PC-3 (cell line): ENCODE measurements around the gene PTPN14.

Experiments used
- EZH2 ChIP-seq: fragments of 300-600 bp; sonication (generic); IDR thresholded peaks from one replicate; pipeline ENCODE4 v1.6.1; 2017; ENCODE audit warnings: antibody characterized with exemption, mild to moderate bottlenecking, low read length; ENCODE audit not compliant: unreplicated experiment
- TF ChIP-seq, protein P1 (sequence below): fragments of 300-600 bp; sonication (generic); conservative IDR thresholded peaks from 2 replicates; pipeline ENCODE4 v1.5.1; 2017; ENCODE audit warnings: antibody characterized with exemption, low read depth, mild to moderate bottlenecking, low read length

DNA sequence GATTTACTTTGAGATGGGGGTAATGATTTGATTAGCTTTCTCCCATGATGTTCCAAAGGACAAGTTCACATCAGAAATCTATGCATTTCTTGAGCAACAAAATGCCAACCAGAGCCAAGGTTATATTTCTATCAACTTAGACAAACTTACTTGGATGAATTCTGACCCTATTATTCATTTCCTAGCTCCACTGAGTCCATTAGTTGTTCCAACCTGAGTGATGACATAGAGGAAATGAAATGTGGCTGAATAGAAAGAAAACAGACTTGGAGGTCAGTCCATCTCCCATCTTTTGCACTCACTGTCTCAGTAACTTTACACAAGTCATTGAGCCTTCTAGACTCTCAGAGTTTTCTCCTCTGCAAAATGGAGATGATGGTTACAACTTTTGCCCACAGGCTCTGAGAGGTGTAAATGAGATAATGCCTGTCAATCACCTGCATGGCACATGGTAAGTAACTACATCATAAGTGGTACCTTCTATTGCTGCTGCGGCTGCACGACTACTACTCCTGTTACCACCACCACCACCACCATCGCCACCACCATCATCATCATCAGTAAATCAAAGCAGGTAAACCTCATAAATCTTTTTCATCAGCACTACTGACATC, 98.2 kb downstream of the PTPN14 start:
- TF ChIP-seq, protein P1, sequence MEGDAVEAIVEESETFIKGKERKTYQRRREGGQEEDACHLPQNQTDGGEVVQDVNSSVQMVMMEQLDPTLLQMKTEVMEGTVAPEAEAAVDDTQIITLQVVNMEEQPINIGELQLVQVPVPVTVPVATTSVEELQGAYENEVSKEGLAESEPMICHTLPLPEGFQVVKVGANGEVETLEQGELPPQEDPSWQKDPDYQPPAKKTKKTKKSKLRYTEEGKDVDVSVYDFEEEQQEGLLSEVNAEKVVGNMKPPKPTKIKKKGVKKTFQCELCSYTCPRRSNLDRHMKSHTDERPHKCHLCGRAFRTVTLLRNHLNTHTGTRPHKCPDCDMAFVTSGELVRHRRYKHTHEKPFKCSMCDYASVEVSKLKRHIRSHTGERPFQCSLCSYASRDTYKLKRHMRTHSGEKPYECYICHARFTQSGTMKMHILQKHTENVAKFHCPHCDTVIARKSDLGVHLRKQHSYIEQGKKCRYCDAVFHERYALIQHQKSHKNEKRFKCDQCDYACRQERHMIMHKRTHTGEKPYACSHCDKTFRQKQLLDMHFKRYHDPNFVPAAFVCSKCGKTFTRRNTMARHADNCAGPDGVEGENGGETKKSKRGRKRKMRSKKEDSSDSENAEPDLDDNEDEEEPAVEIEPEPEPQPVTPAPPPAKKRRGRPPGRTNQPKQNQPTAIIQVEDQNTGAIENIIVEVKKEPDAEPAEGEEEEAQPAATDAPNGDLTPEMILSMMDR, result no peak
- no peak for TF ChIP-seq EZH2
